DMS 273 (cell line): Measurements from ENCODE around the gene STMN3.

Source experiments
- DNase-seq: peaks from one replicate; lab custom pipeline; 2025; ENCODE audit not compliant: unreplicated experiment; lab: John Stamatoyannopoulos, UW

The STMN3 gene

DNA sequence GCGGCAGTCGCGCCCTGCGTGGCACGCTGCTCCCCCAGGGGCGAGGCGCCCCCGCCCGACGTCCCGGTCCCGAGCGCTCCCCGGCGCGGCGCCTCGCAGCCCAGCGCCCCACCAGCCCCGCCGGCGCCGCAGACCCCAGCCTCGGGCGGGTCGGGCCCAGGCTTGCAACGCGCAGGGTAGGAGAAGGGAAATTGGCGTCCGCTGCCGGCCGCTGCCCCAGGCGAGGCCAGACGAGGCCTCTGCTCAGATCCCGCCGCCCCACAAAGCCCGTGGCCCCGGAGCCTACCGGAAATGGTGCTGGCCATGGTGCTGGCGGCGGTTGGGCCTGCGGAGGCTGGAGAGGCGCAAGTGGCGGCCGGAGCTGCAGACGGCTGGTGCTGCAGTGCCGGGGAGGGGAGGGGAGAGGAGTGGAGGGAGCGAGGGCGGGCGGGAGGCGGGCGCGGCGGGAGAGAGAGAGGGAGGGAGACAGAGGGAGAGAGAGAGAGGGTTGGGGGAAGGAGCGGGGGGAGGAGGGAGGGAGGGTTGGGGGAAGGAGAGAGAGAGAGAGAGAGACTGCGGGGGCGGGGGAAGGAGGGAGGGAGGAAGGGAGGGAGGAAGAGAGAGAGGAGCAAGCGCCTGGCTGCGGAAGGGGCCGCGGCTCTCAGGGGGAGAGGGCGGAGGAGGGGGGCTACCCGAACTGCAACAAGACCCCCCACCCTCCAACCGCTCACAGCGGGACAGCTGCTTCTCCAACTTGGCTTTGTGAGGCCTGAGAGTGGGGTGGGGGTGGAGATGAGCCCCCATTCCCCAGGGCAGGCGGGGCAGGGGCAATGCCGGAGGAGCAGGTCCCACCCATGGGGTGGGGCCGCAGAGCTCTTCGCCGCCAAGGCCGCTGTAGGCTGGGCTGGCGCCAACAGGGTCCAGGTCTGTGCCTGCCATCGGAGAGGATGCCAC lies at the start of gene STMN3:
TSS of gene STMN3 (minus strand) at position 384 of the 933 bp plus-strand sequence. CDS start at position 305, 79 bp downstream.
- DNase-seq = peak; percentile 89

DNA sequence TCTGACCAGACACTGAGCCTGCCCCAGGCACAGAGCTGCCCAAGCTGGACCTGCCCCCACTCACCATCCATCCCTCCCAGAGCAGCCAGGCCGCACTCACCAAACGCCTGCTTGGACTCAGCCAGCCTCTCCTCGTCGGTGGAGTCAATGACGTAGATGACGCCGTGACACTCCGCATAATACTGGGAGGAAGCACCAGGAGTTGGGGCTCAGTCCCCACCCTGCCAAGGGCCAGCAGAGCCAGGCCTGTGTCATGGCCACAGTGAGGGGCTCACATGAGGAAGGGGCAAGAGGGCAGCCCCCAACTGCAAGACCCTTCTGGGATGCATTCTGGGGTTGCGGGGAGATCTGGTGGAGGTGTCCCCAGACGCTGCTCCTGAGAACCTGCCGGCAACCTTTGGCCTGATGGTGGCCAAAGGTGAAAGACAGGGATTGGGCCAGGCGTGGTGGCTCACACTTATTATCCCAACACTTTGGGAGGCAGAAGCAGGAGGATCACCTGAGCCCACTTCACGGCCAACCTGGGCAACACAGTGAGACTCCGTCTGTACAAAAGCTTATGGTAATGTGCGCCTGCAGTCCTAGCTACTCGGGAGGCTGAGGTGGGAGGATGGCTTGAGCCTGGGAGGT lies 48.9 kb upstream of the STMN3 start:
- no peak for DNase-seq

GRCh38 chr20:63701329-63702035 lies 48.3 kb upstream of the STMN3 start:
- no peak for DNase-seq

GRCh38 chr20:63701051-63701328 lies 47.8 kb upstream of the STMN3 start:
- DNase-seq = no peak

DNA sequence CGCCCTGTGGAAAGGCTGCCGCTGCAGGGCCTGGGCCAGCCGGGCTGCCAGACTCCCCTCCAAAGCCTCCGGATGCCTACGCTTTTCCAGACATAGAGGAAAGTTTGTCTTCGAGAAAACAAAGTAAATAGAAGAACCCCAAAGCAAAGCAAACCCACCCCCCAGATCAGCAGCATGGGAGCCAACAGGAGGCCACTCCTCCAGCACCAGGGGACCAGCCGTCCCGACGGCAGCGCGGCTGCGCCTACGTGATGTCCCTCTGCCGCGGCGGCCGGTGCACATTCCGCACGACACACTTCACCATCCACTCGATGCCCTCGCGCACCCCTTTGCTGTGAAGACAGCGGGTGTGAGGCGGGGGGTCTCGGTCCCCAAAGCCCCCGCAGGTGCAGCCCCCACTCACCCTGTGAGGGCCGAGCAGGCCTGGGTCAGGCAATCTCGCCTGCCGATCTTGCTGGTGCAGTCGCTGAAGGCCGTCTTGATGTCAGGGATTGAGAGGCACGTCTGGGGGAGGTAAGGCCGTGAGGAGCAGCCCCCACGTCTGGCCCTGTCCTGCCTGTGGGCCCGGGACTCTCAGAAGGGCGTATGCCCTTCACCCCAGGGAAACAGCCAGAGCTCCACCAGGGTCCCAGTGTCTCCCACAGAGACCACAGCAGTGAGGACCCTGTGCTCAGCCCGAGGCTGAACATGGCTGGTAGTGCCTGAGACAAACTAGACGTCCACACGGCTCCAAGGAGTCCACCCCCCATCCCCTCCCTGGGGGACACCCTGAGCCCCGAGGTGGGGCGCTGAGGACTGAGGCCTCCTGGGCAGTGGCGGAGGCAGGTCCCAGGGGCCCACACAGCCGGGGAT lies 47.2 kb upstream of the STMN3 start:
- DNase-seq = no peak

DNA sequence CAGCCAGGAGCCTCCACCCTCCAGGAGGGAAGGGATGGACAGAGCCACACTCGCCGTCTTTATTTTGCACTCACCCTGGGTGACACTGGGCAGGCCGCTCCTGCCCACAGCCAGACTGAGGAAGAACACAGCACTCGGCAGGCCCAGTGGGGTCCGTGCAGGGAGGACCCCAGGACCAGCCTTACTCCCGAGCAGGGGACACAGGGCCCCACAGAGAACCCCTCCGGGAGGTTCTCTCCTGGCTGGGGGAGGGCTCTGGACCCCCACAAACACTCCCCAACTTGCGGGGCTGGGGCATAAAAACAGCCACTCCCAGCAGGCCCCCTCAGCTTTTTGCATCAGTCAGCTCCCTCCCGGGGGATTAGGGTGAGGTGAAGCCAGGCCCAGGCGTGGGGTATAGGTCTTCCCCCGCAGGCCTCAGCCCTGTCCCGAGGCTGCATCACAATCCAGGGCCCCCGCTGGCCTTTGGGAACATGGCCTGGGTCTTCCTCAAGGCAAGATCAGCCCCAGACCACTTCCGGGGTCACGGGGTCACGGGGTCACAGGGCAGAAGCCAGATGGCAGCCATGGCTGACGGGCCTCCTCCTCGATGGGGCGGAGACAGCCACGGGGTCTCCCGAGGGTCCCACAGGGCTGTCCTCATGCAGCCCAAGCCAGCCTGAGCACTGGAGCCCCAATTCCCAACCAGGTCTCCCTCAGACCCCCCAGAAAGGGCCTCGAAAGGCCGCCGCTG lies 46.4 kb upstream of the STMN3 start:
- DNase-seq = no peak

- DNase-seq = peak; percentile 66
These were observed 45.7 kb upstream of the STMN3 start for GRCh38 chr20:63698739-63699465.

DNA sequence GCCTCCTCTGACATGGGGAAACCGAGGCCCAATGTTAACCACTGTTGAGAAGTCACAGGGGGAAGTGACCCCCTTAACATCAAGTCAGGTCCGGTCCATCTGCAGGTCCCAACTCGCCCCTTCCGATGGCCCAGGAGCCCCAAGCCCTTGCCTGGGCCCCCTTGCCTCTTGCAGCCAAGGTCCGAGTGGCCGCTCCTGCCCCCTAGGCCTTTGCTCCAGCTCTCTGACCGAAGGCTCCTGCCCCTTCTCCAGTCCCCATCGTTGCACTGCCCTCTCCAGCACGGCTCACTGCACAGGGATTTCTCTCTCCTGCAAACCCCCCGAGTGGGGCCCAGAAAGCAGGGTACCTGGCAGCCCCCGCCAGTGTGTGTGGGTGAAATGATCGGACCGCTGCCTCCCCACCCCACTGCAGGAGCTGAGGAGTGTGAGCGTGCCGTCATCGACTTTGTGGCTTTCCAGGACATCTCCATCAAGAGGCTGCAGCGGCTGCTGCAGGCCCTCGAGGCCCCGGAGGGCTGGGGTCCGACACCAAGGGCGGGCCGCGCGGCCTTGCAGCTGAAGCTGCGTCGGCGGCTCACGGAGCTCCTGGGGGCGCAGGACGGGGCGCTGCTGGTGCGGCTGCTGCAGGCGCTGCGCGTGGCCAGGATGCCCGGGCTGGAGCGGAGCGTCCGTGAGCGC lies 44.8 kb upstream of the STMN3 start:
- DNase-seq = no peak

GRCh38 chr20:63697357-63697867 lies 44.2 kb upstream of the STMN3 start:
- peak; percentile 55 for DNase-seq

GRCh38 chr20:63696628-63697356 lies 43.6 kb upstream of the STMN3 start, which contains the start of gene TNFRSF6B:
TNFRSF6B (plus strand) TSS chr20:63696652; CDS start chr20:63696768, 116 bp downstream.
- peak; percentile 64 for DNase-seq

GRCh38 chr20:63696306-63696627 lies 43.0 kb upstream of the STMN3 start:
- DNase-seq = peak; percentile 64

DNA sequence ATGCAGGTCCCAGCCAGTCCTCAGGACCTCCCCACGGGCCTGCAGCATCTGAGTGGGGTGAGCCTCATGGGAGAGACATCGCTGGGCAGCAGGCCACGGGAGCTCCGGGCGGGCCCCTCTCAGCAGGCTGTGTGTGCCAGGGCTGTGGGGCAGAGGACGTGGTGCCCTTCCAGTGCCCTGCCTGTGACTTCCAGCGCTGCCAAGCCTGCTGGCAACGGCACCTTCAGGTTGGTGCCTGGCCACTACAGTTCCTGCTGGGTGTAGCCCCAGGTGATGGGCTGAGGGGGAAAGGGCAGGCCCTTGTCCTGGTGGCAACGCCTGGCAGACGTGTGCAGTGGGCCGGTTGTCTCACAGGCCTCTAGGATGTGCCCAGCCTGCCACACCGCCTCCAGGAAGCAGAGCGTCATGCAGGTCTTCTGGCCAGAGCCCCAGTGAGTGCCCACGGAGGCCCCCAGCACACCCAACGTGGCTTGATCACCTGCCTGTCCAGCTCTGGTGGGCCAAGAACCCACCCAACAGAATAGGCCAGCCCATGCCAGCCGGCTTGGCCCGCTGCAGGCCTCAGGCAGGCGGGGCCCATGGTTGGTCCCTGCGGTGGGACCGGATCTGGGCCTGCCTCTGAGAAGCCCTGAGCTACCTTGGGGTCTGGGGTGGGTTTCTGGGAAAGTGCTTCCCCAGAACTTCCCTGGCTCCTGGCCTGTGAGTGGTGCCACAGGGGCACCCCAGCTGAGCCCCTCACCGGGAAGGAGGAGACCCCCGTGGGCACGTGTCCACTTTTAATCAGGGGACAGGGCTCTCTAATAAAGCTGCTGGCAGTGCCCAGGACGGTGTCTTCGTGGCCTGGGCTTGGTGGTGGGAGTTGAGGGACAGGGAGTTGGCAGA lies 42.4 kb upstream of the STMN3 start:
- DNase-seq = no peak

DNA sequence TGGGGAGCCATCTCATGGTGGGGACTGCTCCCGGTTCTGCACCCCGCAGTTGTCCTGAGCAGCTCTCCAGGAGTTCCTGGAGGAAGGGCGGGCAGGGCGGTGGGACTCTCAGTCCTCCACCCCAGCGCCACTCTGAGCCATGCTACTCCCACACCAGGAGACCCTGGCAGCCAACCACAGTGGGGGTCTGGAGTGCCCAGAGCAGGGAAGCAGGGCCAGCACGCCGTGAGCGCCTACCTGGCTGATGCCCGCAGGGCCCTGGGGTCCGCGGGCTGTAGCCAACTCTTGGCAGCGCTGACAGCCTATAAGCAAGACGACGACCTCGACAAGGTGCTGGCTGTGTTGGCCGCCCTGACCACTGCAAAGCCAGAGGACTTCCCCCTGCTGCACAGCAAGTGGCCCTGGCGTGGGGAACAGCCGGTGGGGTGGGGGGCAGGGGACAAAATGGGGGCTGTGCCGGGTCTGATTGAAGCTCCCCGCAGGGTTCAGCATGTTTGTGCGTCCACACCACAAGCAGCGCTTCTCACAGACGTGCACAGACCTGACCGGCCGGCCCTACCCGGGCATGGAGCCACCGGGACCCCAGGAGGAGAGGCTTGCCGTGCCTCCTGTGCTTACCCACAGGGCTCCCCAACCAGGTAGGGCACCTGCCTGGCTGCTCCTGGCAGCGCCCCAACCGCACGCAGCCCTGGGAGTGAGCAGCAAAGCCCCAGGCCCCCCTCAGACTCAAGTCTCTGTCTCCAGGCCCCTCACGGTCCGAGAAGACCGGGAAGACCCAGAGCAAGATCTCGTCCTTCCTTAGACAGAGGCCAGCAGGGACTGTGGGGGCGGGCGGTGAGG lies 41.6 kb upstream of the STMN3 start:
- no peak for DNase-seq

DNA sequence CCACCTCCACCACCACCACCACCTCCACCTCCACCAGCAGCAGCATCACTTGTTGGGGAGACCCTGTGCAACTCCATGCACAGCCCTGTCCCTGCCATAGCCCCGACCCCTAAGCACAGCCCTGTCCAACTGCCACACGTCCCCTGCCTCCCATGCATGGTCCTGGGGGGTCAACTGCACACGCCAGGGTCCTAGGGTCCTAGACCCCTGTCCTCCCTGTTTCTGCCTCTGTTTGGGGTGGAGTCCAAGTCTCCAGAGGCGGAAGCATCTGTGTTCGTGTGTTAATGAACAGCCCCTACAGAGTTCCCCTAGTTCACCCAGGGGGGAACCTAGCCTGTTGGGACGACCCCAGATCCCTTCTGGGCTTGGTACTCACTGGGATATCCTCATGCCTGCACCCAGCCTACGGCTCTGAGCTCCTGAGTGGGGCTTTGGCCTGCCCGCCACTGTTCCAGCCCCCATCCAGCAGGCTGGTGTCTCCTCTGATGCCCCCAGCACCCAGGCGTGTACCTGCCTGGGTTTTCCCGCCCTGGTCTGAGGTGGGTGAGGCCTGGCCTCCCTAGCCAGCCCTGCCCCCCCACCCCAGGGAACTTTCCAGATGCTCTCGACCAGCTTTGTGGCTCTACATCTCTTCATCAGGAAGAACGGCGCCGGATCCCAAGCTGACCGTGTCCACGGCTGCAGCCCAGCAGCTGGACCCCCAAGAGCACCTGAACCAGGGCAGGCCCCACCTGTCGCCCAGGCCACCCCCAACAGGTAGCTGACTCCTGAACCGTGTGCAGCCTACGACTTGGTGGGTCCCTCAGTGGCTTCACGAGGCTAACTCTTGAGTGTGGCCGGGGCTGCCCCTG lies 40.7 kb upstream of the STMN3 start:
- no peak for DNase-seq

GRCh38 chr20:63693083-63693732 lies 40.0 kb upstream of the STMN3 start:
- DNase-seq = no peak
